Sigmoid colon (tissue), 7 donors: ENCODE data around the gene MPZL2. TPM values are rescaled to one million over a fixed set of nuclear protein-coding genes. Genes with fewer than 3 reads are reported as not detected.

Source experiments
- DNase-seq: peaks from one replicate; pipeline ENCODE4 v3.0.0-alpha.2; 2019
- H3K27ac ChIP-seq, 4 donors: fragments of 200-600 bp; sonication (generic); one replicate each; pipeline ENCODE4 v1.5.1; 2016 to 2019; ENCODE audit warnings: mild to moderate bottlenecking in 1 of 4
- H3K27me3 ChIP-seq, 3 donors: fragments of 200-600 bp; sonication (generic); one replicate each; pipeline ENCODE4 v1.5.1; 2019; ENCODE audit warnings: mild to moderate bottlenecking in 1 of 3
- H3K36me3 ChIP-seq, 4 donors: fragments of 200-600 bp; sonication (generic); one replicate each; pipeline ENCODE4 v1.5.1; 2016 to 2019
- H3K4me1 ChIP-seq, 4 donors: fragments of 200-600 bp; sonication (generic); one replicate each; pipeline ENCODE4 v1.5.1; 2017 to 2019
- H3K4me3 ChIP-seq, 4 donors: fragments of 200-600 bp; sonication (generic); one replicate each; pipeline ENCODE4 v1.5.1; 2017 to 2019; ENCODE audit warnings: mild to moderate bottlenecking in 2 of 4, moderate library complexity in 1 of 4
- H3K9me3 ChIP-seq, 4 donors: fragments of 200-600 bp in 3 of 4; sonication (generic) in 3 of 4; one replicate each; pipeline versions ENCODE4 v1.5.1 to v1.6.1; 2013 to 2019
- CTCF ChIP-seq, 4 experiments: fragments of 450-650 bp in 3 of 4; fragments of 200-600 bp in 1 of 4; IDR thresholded peaks; one replicate each; pipeline ENCODE4 v1.5.1; 2016 to 2019; ENCODE audit warnings: antibody characterized with exemption in 4 of 4, mild to moderate bottlenecking in 3 of 4, moderate library complexity in 2 of 4
- EP300 ChIP-seq, 4 donors: sonication (generic); formaldehyde crosslinking; IDR thresholded peaks; one replicate each; pipeline ENCODE4 v1.6.1; 2017; ENCODE audit warnings: antibody characterized with exemption in 4 of 4
- POLR2A ChIP-seq, 2 donors: fragments of 450-650 bp; IDR thresholded peaks; one replicate each; pipeline ENCODE4 v1.6.1; 2016; ENCODE audit warnings: antibody characterized with exemption in 2 of 2, mild to moderate bottlenecking in 2 of 2, moderate library complexity in 2 of 2
- POLR2AphosphoS5 ChIP-seq, 4 donors: sonication (generic); formaldehyde crosslinking; IDR thresholded peaks; one replicate each; pipeline ENCODE4 v1.6.1; 2017; ENCODE audit warnings: antibody characterized with exemption in 4 of 4
- WGBS, 2 donors: extraction: QIAGEN DNeasy Blood & Tissue Kit; methylation state at CpG; one replicate each; pipeline ENCODE4 v1.1.7; 2013; 5-methylcytosine and 5-hydroxymethylcytosine counted together
- intact Hi-C: fragments of 100-400 bp; cut with DNase I; formaldehyde crosslinking; loops from one replicate; pipeline ENCODE4 v1.15.1; 2023
- polyA plus RNA-seq, 3 donors: library from polyadenylated mRNA; stranded (reverse); fragments of 200-250 nt; gene quantifications; one replicate each; pipeline ENCODE4 v1.2.3, GENCODE V29; 2013
- total RNA-seq, 4 donors: library from RNA; depleted of rRNA; stranded (reverse); fragments of >200 nt; gene quantifications; one replicate each; pipeline ENCODE4 v1.1.0, GENCODE V29; 2016
- donor health status: healthy with polysubstance abuse.
- donor health status: Bipolar disorder and iron deficiency.
- donor health status: healthy.

MPZL2 gene
- total and polyA plus RNA-seq, 7 donors, result 7.7 to 27.6 (median 9.6) TPM

GRCh38 chr11:118304227-118304567 lies 40.1 kb upstream of the MPZL2 start:
- no peaks in the 10 kb centered on the region for H3K4me1 ChIP-seq
- no peak overlapping the region for H3K4me3 ChIP-seq
- DNase-seq, result no peak
- H3K27ac ChIP-seq, result no peak overlapping the region
- intact Hi-C loops, result no loop called here
- no peaks in the 10 kb centered on the region for H3K36me3 ChIP-seq
- peaks cover 0 to 14% (median 0%) of the 10 kb centered on the region in 3 donors for H3K27me3 ChIP-seq
- 69 to 94% methylated on average over 1 of the region's 1 CpG for WGBS, 2 donors
- TF ChIP-seq POLR2A (IDR thresholded peaks at IDR 0.05), result no peak
- TF ChIP-seq CTCF (IDR thresholded peaks at IDR 0.05), result no peak
- no peak for TF ChIP-seq EP300 (IDR thresholded peaks at IDR 0.05)
- no peak for TF ChIP-seq POLR2AphosphoS5 (IDR thresholded peaks at IDR 0.05)
- H3K9me3 ChIP-seq, result no peaks in the 10 kb centered on the region

GRCh38 chr11:118301600-118302195 lies 37.6 kb upstream of the MPZL2 start:
- no peak for DNase-seq
- no peak overlapping the region for H3K27ac ChIP-seq
- no peak for TF ChIP-seq POLR2AphosphoS5 (IDR thresholded peaks at IDR 0.05)
- no peak for TF ChIP-seq EP300 (IDR thresholded peaks at IDR 0.05)
- TF ChIP-seq CTCF (IDR thresholded peaks at IDR 0.05), result no peak
- no peak for TF ChIP-seq POLR2A (IDR thresholded peaks at IDR 0.05)
- intact Hi-C loops, result no loop called here
- WGBS, 2 donors, result 72 to 83% methylated on average over 8 of the region's 8 CpGs
- peaks cover 0 to 7% (median 0%) of the 10 kb centered on the region in 4 donors for H3K4me1 ChIP-seq
- H3K36me3 ChIP-seq, result no peaks in the 10 kb centered on the region
- no peak overlapping the region for H3K4me3 ChIP-seq
- peaks cover 0 to 14% (median 0%) of the 10 kb centered on the region in 3 donors for H3K27me3 ChIP-seq
- H3K9me3 ChIP-seq, result no peaks in the 10 kb centered on the region

GRCh38 chr11:118295815-118296454 lies 31.8 kb upstream of the MPZL2 start:
- TF ChIP-seq CTCF (IDR thresholded peaks at IDR 0.05) (no peak), POLR2A (IDR thresholded peaks at IDR 0.05) (no peak), EP300 (IDR thresholded peaks at IDR 0.05) (no peak), POLR2AphosphoS5 (IDR thresholded peaks at IDR 0.05) (no peak)
- H3K36me3 ChIP-seq, result no peaks in the 10 kb centered on the region
- WGBS, 2 donors, result 50 to 59% methylated on average over 3 of the region's 3 CpGs
- no peaks in the 10 kb centered on the region for H3K9me3 ChIP-seq
- intact Hi-C loops, result no loop called here
- no peak for DNase-seq
- H3K4me3 ChIP-seq, result no peak overlapping the region
- no peaks in the 10 kb centered on the region for H3K27me3 ChIP-seq
- H3K27ac ChIP-seq, result no peak overlapping the region
- peaks cover 0 to 7% (median 0%) of the 10 kb centered on the region in 4 donors for H3K4me1 ChIP-seq

GRCh38 chr11:118295199-118295598 lies 31.1 kb upstream of the MPZL2 start:
- intact Hi-C loops, result no loop called here

More at GRCh38 chr11:118295199-118295598, 31.1 kb upstream of the MPZL2 start:
- Histone ChIP-seq H3K27me3 (no peaks in the 10 kb centered on the region), H3K4me3 (no peak overlapping the region), H3K36me3 (no peaks in the 10 kb centered on the region), H3K9me3 (no peaks in the 10 kb centered on the region), H3K4me1 (peaks cover 0 to 7% (median 0%) of the 10 kb centered on the region in 4 donors), H3K27ac (no peak overlapping the region)
- 68 to 81% methylated on average over 5 of the region's 5 CpGs for WGBS, 2 donors
- no peak for TF ChIP-seq CTCF (IDR thresholded peaks at IDR 0.05)
- TF ChIP-seq POLR2A (IDR thresholded peaks at IDR 0.05), result no peak
- no peak for TF ChIP-seq POLR2AphosphoS5 (IDR thresholded peaks at IDR 0.05)
- no peak for TF ChIP-seq EP300 (IDR thresholded peaks at IDR 0.05)
- DNase-seq, result no peak
